Esophagus muscularis mucosa (tissue), 4 donors: ENCODE data around the gene EXOC3L1. TPM values are rescaled to one million over a fixed set of nuclear protein-coding genes. Genes with fewer than 3 reads are reported as not detected.

Experiments
- DNase-seq: peaks from one replicate; pipeline ENCODE4 v3.0.0-alpha.2; 2017; ENCODE audit errors: extremely low spot score
- H3K27ac ChIP-seq, 4 donors: fragments of 200-600 bp; sonication (generic); replicated peaks in 1 of 4; 1 replicate in 3 of 4; 2 replicates in 1 of 4; pipeline ENCODE4 v1.5.1; 2016 to 2019; ENCODE audit warnings: mild to moderate bottlenecking in 1 of 4
- H3K27me3 ChIP-seq, 4 donors: fragments of 200-600 bp; sonication (generic); one replicate each; pipeline versions ENCODE4 v1.5.1 to v1.6.0; 2016 to 2019
- H3K36me3 ChIP-seq, 4 donors: fragments of 200-600 bp; sonication (generic); one replicate each; pipeline ENCODE4 v1.5.1; 2016 to 2019
- H3K4me1 ChIP-seq, 4 donors: fragments of 200-600 bp; sonication (generic); one replicate each; pipeline ENCODE4 v1.5.1; 2016 to 2019
- H3K4me3 ChIP-seq, 4 donors: fragments of 200-600 bp; sonication (generic); 1 replicate in 2 of 4; 2 replicates in 2 of 4; pipeline ENCODE4 v1.5.1; 2016 to 2019; ENCODE audit warnings: mild to moderate bottlenecking in 4 of 4, moderate library complexity in 1 of 4
- H3K9me3 ChIP-seq, 4 donors: fragments of 200-600 bp; sonication (generic); 1 replicate in 3 of 4; 2 replicates in 1 of 4; pipeline ENCODE4 v1.5.1; 2016 to 2019
- EP300 ChIP-seq: sonication (generic); formaldehyde crosslinking; IDR thresholded peaks from one replicate; pipeline ENCODE4 v1.6.1; 2017; ENCODE audit warnings: antibody characterized with exemption
- POLR2A ChIP-seq: fragments of 450-650 bp; IDR thresholded peaks from one replicate; pipeline ENCODE4 v1.6.1; 2017; ENCODE audit warnings: antibody characterized with exemption, moderate library complexity, mild to moderate bottlenecking, low read depth
- POLR2AphosphoS5 ChIP-seq, 2 donors: sonication (generic); formaldehyde crosslinking; IDR thresholded peaks; one replicate each; pipeline ENCODE4 v1.6.1; 2017; ENCODE audit warnings: antibody characterized with exemption in 2 of 2
- WGBS: methylation state at CpG from one replicate; pipeline ENCODE4 v1.1.5; 2018; 5-methylcytosine and 5-hydroxymethylcytosine counted together
- intact Hi-C: fragments of 100-400 bp; cut with DNase I; formaldehyde crosslinking; loops from one replicate; pipeline ENCODE4 v1.15.1; 2023
- total RNA-seq, 4 donors: library from RNA; depleted of rRNA; stranded (reverse); fragments of >200 nt; gene quantifications; one replicate each; pipeline versions ENCODE4 v1.1.0 to v1.2.1, GENCODE V29; 2016
- TF ChIP-seq, protein P1 (sequence below), 3 experiments: fragments of 200-600 bp in 2 of 3; fragments of 450-650 bp in 1 of 3; sonication (generic) in 2 of 3; IDR thresholded peaks; one replicate each; pipeline ENCODE4 v1.5.1; 2017 to 2019; ENCODE audit warnings: antibody characterized with exemption in 3 of 3, mild to moderate bottlenecking in 2 of 3, moderate library complexity in 1 of 3

The EXOC3L1 gene
- total RNA-seq, 4 donors from 2014 or later, result 1.2 to 4.0 (median 2.1) TPM

- DNase-seq, result no peak
- TF ChIP-seq EP300 (no peak), POLR2A (no peak), POLR2AphosphoS5 (IDR thresholded peaks at IDR 0.05) (no peak)
- TF ChIP-seq, protein P1, sequence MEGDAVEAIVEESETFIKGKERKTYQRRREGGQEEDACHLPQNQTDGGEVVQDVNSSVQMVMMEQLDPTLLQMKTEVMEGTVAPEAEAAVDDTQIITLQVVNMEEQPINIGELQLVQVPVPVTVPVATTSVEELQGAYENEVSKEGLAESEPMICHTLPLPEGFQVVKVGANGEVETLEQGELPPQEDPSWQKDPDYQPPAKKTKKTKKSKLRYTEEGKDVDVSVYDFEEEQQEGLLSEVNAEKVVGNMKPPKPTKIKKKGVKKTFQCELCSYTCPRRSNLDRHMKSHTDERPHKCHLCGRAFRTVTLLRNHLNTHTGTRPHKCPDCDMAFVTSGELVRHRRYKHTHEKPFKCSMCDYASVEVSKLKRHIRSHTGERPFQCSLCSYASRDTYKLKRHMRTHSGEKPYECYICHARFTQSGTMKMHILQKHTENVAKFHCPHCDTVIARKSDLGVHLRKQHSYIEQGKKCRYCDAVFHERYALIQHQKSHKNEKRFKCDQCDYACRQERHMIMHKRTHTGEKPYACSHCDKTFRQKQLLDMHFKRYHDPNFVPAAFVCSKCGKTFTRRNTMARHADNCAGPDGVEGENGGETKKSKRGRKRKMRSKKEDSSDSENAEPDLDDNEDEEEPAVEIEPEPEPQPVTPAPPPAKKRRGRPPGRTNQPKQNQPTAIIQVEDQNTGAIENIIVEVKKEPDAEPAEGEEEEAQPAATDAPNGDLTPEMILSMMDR (IDR thresholded peaks at IDR 0.05), result no peak
- Histone ChIP-seq H3K4me1 (peaks cover 16 to 25% (median 22%) of the 10 kb centered on the region in 4 donors), H3K4me3 (no peak overlapping the region), H3K27me3 (no peaks in the 10 kb centered on the region), H3K9me3 (no peaks in the 10 kb centered on the region), H3K27ac (no peak overlapping the region), H3K36me3 (peaks cover 0 to 40% (median 6%) of the 10 kb centered on the region in 4 donors)
- intact Hi-C loops, result no loop called here
Observed at GRCh38 chr16:67212766-67213165, 22.8 kb upstream of the EXOC3L1 start.

DNA sequence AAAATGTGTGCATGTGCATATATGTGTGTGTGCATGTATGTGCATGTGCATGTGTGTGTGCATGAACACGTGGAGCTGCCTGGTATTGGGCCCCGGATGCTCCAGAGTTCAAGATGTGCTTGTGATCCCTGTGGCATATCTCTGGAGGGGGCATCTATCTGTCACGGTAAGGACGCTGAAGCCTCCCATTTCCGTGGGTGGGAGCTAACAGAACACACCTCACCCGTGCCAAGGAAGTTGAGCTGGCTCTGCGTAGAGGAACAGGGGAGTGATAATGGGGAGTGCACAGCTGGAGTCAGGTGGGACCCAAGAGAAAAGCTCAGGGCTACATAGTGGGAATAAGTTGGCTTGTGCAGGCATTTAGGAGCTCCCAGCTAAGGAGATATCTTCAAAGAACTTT is 21.7 kb upstream of the EXOC3L1 start:
- H3K27ac ChIP-seq, result no peak overlapping the region
- no peak for DNase-seq
- H3K4me1 ChIP-seq, result peaks cover 10 to 17% (median 13%) of the 10 kb centered on the region in 4 donors
- H3K9me3 ChIP-seq, result no peaks in the 10 kb centered on the region
- TF ChIP-seq EP300 (no peak), POLR2AphosphoS5 (IDR thresholded peaks at IDR 0.05) (no peak), POLR2A (no peak)
- TF ChIP-seq, protein P1 (IDR thresholded peaks at IDR 0.05), result no peak
- H3K36me3 ChIP-seq, result peaks cover 0 to 44% (median 6%) of the 10 kb centered on the region in 4 donors
- intact Hi-C loops, result no loop called here
- WGBS, result 85% methylated on average over 7 of the region's 7 CpGs
- H3K4me3 ChIP-seq, result no peak overlapping the region
- H3K27me3 ChIP-seq, result no peaks in the 10 kb centered on the region

GRCh38 chr16:67210069-67210937 is 20.4 kb upstream of the EXOC3L1 start:
- Histone ChIP-seq H3K36me3 (peaks cover 0 to 39% (median 6%) of the 10 kb centered on the region in 4 donors), H3K4me3 (no peak overlapping the region), H3K27ac (no peak overlapping the region), H3K4me1 (peaks cover 0 to 6% (median 3%) of the 10 kb centered on the region in 4 donors), H3K27me3 (no peaks in the 10 kb centered on the region), H3K9me3 (no peaks in the 10 kb centered on the region)
- intact Hi-C loops, result no loop called here
- 89% methylated on average over 6 of the region's 25 CpGs for WGBS
- DNase-seq, result no peak
- TF ChIP-seq POLR2AphosphoS5 (IDR thresholded peaks at IDR 0.05) (no peak), POLR2A (no peak)
- TF ChIP-seq, protein P1 (IDR thresholded peaks at IDR 0.05), result no peak

DNA sequence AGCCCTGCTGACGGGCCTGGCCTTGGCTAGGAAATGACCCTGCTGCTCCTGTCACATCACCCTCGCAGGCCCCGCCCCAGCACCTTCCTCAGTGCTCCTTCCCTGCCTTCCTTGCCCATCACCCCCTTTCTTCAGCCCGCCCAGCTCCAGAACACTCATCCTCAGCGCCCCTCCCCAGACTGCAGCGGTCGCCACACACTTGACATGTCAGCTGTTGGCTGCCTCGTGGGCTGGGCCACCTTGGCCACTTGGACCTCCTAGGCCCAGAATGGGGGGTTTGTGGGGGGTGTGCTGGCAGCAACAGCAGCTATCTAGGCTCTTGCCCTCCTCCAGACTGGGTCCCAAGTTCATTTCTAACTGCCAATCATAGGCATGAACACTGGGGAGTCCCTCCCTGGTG is 19.6 kb upstream of the EXOC3L1 start:
- Histone ChIP-seq H3K27me3 (no peaks in the 10 kb centered on the region), H3K9me3 (no peaks in the 10 kb centered on the region), H3K4me3 (no peak overlapping the region), H3K36me3 (peaks cover 0 to 33% (median 6%) of the 10 kb centered on the region in 4 donors), H3K27ac (no peak overlapping the region), H3K4me1 (peaks cover 0 to 6% (median 3%) of the 10 kb centered on the region in 4 donors)
- TF ChIP-seq, protein P1 (IDR thresholded peaks at IDR 0.05), result no peak
- no peak for DNase-seq
- 97% methylated on average over 6 of the region's 8 CpGs for WGBS
- intact Hi-C loops, result no loop called here
